ENCODE measurements around the gene CFAP52.
"Not testable (repeated sequence)": the region's sequence is repeated elsewhere in the genome, so short reads cannot be mapped to it uniquely, and the experiment has no call there.

The CFAP52 gene

GRCh38 chr17:9571201-9571600, 5.2 kb upstream of the CFAP52 start:
- no peak for FAIRE-seq

- no peak for FAIRE-seq
These were observed 901 bp upstream of the CFAP52 start, which contains the start of gene STX8 for GRCh38 chr17:9575381-9576101. Gene STX8, minus strand, starts transcription at chr17:9575820. Its CDS starts 12 bp downstream, at chr17:9575808.

GRCh38 chr17:9577373-9577709, 899 bp downstream of the CFAP52 start:
- FAIRE-seq: no peak

GRCh38 chr17:9587969-9588656, 11.7 kb downstream of the CFAP52 start:
- no peak for FAIRE-seq

GRCh38 chr17:9594065-9594464, 17.6 kb downstream of the CFAP52 start:
- no peak for FAIRE-seq

GRCh38 chr17:9597638-9598037, 21.2 kb downstream of the CFAP52 start:
- FAIRE-seq: not testable (repeated sequence)

GRCh38 chr17:9598661-9599060, 22.2 kb downstream of the CFAP52 start:
- no peak for FAIRE-seq

GRCh38 chr17:9604583-9604982, 28.1 kb downstream of the CFAP52 start:
- not testable (repeated sequence) for FAIRE-seq

GRCh38 chr17:9606453-9606852, 30.0 kb downstream of the CFAP52 start:
- FAIRE-seq: no peak

- not testable (repeated sequence) for FAIRE-seq
These were observed 30.6 kb downstream of the CFAP52 start for GRCh38 chr17:9607058-9607457.

- FAIRE-seq: no peak
These were observed 35.1 kb downstream of the CFAP52 start for GRCh38 chr17:9611557-9611956.

- FAIRE-seq: no peak
These were observed 35.6 kb downstream of the CFAP52 start for GRCh38 chr17:9612006-9612405.

GRCh38 chr17:9615486-9615885, 39.0 kb downstream of the CFAP52 start:
- FAIRE-seq: no peak

GRCh38 chr17:9622961-9623360, 46.5 kb downstream of the CFAP52 start:
- no peak for FAIRE-seq

GRCh38 chr17:9628509-9628908, 52.1 kb downstream of the CFAP52 start:
- no peak for FAIRE-seq

- no peak for FAIRE-seq
These were observed 56.3 kb downstream of the CFAP52 start for GRCh38 chr17:9632741-9633140.

- no peak for FAIRE-seq
These were observed 58.9 kb downstream of the CFAP52 start for GRCh38 chr17:9635340-9635739.

GRCh38 chr17:9636501-9636900, 60.1 kb downstream of the CFAP52 start:
- FAIRE-seq: no peak

- not testable (repeated sequence) for FAIRE-seq
These were observed 63.9 kb downstream of the CFAP52 start for GRCh38 chr17:9640388-9640787.

GRCh38 chr17:9643611-9644010, 67.2 kb downstream of the CFAP52 start:
- no peak for FAIRE-seq

- no peak for FAIRE-seq
These were observed 68.7 kb downstream of the CFAP52 start, which contains the start of gene USP43 for GRCh38 chr17:9644910-9645751. Gene USP43, plus strand, starts transcription at chr17:9645517. Its CDS starts 116 bp downstream, at chr17:9645633.

GRCh38 chr17:9645851-9646545, 69.6 kb downstream of the CFAP52 start:
- FAIRE-seq: no peak

GRCh38 chr17:9646546-9646885, 70.1 kb downstream of the CFAP52 start:
- FAIRE-seq: no peak
